Activated CD8-positive, alpha-beta T cell treated with anti-CD3 and anti-CD28 coated beads for 36 hours (primary cell): ENCODE results near the gene PDIA5. TPM values are rescaled to one million over a fixed set of nuclear protein-coding genes. Genes with fewer than 3 reads are reported as not detected.

ENCODE experiments used
- ATAC-seq: fragments of 200-7000 bp; cut with Tn5 transposase; one replicate; pipeline ENCODE4 v1.10.0; 2021; ENCODE audit warnings: mild to moderate bottlenecking, moderate library complexity
- CTCF ChIA-PET: fragments of 350-600 bp; sonication (Branson Sonifier 250); formaldehyde crosslinking; loops from one replicate; lab custom pipeline; 2021; ENCODE audit warnings: antibody characterized with exemption; lab: Charles Lee
- POLR2A ChIA-PET: fragments of 350-600 bp; sonication (Branson Sonifier 250); formaldehyde crosslinking; loops from one replicate; lab custom pipeline; 2021; ENCODE audit warnings: antibody characterized with exemption; lab: Charles Lee
- DNase-seq: peaks from one replicate; pipeline ENCODE4 v3.0.0-alpha.2; 2020
- H3K27ac Mint-ChIP-seq: one replicate; pipeline ENCODE4 v1.8.0; 2021; ENCODE audit warnings: mild to moderate bottlenecking, mixed read lengths
- H3K27me3 Mint-ChIP-seq: one replicate; pipeline ENCODE4 v1.8.0; 2021; ENCODE audit warnings: mixed read lengths
- H3K36me3 Mint-ChIP-seq: one replicate; pipeline ENCODE4 v1.8.0; 2021; ENCODE audit warnings: low read depth, mixed read lengths
- H3K4me1 Mint-ChIP-seq: one replicate; pipeline ENCODE4 v1.8.0; 2021; ENCODE audit warnings: low read depth, mixed read lengths
- H3K4me3 Mint-ChIP-seq: one replicate; pipeline ENCODE4 v1.8.0; 2021; ENCODE audit warnings: mild to moderate bottlenecking, moderate library complexity, mixed read lengths
- H3K9me3 Mint-ChIP-seq: one replicate; pipeline ENCODE4 v1.8.0; 2021; ENCODE audit warnings: mixed read lengths
- intact Hi-C: fragments of 100-400 bp; cut with micrococcal nuclease; formaldehyde crosslinking; loops from one replicate; pipeline ENCODE4 v1.10.0; 2022
- total RNA-seq, 2 experiments: library from RNA; stranded (reverse); gene quantifications; one replicate each; pipeline ENCODE4 v1.2.3, GENCODE V29; 2021
- TF ChIP-seq, protein P1 (sequence below): fragments of 200-600 bp; IDR thresholded peaks from one replicate; pipeline ENCODE4 v1.8.0; 2022; ENCODE audit warnings: antibody characterized with exemption, mild to moderate bottlenecking

PDIA5 gene
- total RNA-seq, 2 experiments from 2014 or later = 17.9 to 19.0 TPM

GRCh38 chr3:123154020-123154985 lies 87.5 kb downstream of the PDIA5 start:
- Mint-ChIP-seq H3K36me3 (peaks cover 36% of the 10 kb centered on the region), H3K4me1 (no peaks in the 10 kb centered on the region), H3K27me3 (no peaks in the 10 kb centered on the region), H3K9me3 (no peaks in the 10 kb centered on the region), H3K4me3 (no peak overlapping the region), H3K27ac (no peak overlapping the region)
- POLR2A ChIA-PET = no interaction called here
- TF ChIP-seq, protein P1, sequence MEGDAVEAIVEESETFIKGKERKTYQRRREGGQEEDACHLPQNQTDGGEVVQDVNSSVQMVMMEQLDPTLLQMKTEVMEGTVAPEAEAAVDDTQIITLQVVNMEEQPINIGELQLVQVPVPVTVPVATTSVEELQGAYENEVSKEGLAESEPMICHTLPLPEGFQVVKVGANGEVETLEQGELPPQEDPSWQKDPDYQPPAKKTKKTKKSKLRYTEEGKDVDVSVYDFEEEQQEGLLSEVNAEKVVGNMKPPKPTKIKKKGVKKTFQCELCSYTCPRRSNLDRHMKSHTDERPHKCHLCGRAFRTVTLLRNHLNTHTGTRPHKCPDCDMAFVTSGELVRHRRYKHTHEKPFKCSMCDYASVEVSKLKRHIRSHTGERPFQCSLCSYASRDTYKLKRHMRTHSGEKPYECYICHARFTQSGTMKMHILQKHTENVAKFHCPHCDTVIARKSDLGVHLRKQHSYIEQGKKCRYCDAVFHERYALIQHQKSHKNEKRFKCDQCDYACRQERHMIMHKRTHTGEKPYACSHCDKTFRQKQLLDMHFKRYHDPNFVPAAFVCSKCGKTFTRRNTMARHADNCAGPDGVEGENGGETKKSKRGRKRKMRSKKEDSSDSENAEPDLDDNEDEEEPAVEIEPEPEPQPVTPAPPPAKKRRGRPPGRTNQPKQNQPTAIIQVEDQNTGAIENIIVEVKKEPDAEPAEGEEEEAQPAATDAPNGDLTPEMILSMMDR = no peak
- ATAC-seq (no peak), DNase-seq (no peak)
- CTCF ChIA-PET = no interaction called here
- intact Hi-C loops = no loop called here

DNA sequence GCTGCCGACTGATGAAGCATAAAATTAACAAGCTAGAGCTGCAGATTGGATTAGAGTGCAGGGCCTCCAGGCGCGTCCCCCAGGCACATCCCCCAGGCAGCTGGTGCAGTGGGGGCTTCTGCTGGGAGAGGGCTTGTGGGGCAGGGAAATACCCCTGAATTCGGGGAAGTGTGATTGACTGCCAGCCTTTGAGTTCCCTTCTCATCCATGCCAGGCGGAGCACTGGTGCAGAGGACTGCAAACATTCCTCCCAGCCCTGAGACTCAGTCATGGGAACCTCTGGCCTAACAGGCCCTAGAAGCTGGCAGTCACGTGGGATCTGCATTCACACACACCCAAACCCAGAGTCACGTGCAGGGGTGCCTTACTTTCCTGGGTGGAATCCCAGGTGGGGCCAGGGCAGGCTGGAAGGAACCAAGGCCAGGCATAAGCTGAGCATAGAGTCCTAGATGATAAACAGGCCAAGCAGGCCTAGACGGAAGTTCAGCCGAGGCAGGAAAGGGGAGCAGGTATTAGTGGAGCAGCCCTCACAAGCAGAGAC lies 88.7 kb downstream of the PDIA5 start:
- ChIA-PET POLR2A (no interaction called here), CTCF (no interaction called here)
- Mint-ChIP-seq H3K4me1 (no peaks in the 10 kb centered on the region), H3K27me3 (no peaks in the 10 kb centered on the region), H3K4me3 (no peak overlapping the region), H3K27ac (no peak overlapping the region), H3K9me3 (no peaks in the 10 kb centered on the region), H3K36me3 (peaks cover 31% of the 10 kb centered on the region)
- intact Hi-C loops = no loop called here
- ATAC-seq (no peak), DNase-seq (no peak)
- TF ChIP-seq, protein P1 = no peak

GRCh38 chr3:123156276-123156995 lies 89.6 kb downstream of the PDIA5 start:
- TF ChIP-seq, protein P1 = no peak
- H3K27me3 Mint-ChIP-seq = no peaks in the 10 kb centered on the region
- intact Hi-C loops = no loop called here
- no peaks in the 10 kb centered on the region for H3K4me1 Mint-ChIP-seq
- POLR2A ChIA-PET = no interaction called here
- no peak for DNase-seq
- no peak overlapping the region for H3K27ac Mint-ChIP-seq
- CTCF ChIA-PET = no interaction called here
- no peak for ATAC-seq
- H3K4me3 Mint-ChIP-seq = no peak overlapping the region
- H3K36me3 Mint-ChIP-seq = peaks cover 23% of the 10 kb centered on the region
- H3K9me3 Mint-ChIP-seq = no peaks in the 10 kb centered on the region

- intact Hi-C loops = no loop called here
- Mint-ChIP-seq H3K36me3 (peaks cover 19% of the 10 kb centered on the region), H3K9me3 (no peaks in the 10 kb centered on the region), H3K4me3 (no peak overlapping the region), H3K27me3 (no peaks in the 10 kb centered on the region), H3K4me1 (no peaks in the 10 kb centered on the region), H3K27ac (no peak overlapping the region)
- no peak for ATAC-seq
- no peak for DNase-seq
- TF ChIP-seq, protein P1 = no peak
- POLR2A ChIA-PET = no interaction called here
- CTCF ChIA-PET = no interaction called here
Observed at GRCh38 chr3:123157209-123157597, 90.4 kb downstream of the PDIA5 start.
